ENCODE measurements around the gene HIF1AN.

Gene HIF1AN

DNA sequence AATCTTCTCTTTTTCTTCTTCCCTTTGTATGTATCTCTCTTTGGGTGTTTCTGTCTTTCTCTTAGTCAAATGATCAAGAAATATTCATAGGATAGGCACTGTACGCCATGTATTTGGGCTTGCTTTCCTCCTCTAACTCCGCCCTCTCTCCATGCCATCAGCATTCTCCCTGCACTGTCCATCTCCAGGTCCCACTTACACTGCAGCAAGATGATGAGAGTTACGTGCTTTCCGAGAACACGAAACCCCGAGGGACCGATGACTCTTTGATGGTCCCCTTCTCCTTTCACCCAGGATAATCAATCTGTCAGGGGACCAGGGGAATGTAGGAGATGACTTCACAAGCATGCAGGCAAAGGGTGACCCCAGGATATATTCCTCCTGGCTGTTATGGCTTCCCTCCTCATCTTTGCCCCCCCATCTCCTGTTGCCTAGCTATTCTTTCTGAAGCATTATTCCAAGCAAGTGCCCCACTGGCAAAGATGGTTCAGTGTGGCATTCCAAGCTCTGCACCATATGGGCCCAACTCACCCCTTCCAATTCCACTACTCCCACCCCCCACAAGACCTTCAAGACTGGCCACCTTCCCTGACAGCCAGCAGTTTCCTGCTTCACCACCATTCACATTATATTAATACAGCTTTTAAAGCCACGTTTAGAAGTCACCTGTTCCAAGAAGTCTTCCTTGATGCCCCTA is 40.0 kb downstream of the HIF1AN start:
- no peak overlapping the region for H3K4me3 ChIP-seq (ENCODE audit: low read depth, low read length)
- TF ChIP-seq, protein P1, sequence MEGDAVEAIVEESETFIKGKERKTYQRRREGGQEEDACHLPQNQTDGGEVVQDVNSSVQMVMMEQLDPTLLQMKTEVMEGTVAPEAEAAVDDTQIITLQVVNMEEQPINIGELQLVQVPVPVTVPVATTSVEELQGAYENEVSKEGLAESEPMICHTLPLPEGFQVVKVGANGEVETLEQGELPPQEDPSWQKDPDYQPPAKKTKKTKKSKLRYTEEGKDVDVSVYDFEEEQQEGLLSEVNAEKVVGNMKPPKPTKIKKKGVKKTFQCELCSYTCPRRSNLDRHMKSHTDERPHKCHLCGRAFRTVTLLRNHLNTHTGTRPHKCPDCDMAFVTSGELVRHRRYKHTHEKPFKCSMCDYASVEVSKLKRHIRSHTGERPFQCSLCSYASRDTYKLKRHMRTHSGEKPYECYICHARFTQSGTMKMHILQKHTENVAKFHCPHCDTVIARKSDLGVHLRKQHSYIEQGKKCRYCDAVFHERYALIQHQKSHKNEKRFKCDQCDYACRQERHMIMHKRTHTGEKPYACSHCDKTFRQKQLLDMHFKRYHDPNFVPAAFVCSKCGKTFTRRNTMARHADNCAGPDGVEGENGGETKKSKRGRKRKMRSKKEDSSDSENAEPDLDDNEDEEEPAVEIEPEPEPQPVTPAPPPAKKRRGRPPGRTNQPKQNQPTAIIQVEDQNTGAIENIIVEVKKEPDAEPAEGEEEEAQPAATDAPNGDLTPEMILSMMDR (IDR thresholded peaks at IDR 0.05; ENCODE audit: low read depth, low read length): no peak

DNA sequence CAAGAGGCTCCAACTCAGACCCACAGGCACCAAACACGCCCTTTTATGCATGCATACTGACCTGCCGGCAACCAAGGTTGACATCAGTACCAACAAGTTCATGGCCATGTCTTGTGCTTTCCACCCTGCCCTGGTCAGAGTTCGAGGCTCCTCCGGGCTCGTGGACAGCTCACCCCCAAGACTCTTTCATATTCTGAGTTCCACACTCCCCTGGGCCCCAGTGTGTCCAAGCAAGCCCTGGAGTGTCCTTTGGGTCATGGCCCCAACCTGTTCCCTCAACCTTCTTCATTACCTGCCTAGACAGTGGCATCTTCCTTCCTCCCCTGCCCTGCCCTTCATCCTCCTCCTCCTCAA is 40.5 kb downstream of the HIF1AN start:
- TF ChIP-seq, protein P1 (IDR thresholded peaks at IDR 0.05; ENCODE audit: low read depth, low read length): no peak
- no peak overlapping the region for H3K4me3 ChIP-seq (ENCODE audit: low read depth, low read length)

DNA sequence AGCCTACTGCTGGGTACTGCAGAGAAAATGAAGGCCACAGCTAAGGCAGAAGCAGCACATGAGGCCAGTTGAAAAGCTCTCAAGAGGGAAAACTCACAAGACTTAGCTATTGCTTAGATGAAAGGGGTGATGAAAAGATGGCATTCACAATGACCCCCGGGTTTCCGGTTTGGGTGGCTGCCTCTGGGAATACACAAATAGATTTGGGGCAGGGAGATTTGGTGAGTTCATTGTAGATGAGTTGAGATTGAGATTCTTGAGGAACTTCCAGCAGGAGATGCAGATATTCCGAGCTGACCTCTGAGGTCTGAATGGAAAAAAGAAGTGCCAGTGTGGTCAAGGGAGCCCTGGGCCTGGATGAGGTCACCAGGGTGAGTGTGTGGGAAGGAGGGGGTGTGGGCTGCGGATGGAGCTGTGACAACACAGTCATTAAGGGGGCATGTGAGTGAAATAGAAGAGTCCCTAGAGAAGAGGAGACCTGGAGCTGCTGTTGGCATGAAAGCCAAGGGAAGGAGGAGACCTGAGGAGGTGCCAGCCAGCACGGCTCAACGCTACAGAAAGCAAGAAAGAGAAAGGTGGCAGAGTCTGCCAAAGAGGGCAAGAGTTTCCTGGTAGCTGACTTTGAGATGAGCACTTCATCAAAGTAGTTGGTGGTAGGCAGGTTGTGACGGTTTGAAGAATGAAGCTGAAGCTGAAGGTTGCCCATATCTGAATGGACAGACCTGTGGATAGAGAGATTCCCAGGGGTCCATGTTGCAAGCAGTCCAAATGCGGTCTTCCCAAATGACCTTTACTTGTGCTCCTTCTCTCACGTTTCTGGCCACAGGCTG is 43.7 kb downstream of the HIF1AN start:
- TF ChIP-seq, protein P1 (IDR thresholded peaks at IDR 0.05; ENCODE audit: low read depth, low read length): no peak
- H3K4me3 ChIP-seq (ENCODE audit: low read depth, low read length): no peak overlapping the region

DNA sequence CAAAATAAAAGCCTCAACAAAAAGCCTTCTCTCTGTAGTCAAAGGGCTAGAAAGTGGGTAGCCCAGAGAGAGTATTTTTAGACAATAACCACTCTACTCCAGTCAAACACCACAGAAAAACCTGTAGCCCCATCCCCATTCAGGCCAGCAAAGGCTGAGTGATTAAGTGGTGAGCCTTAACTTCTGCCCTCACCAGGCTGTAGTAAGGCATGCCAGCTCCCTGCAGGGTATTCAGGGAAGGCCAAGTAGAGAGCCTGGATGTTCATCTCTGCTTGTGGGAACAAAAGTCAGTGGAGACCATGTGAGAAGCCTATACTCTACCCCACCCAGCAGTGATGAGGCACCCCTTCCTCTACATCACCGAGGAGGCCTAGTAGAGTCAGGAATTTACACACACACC is 51.2 kb downstream of the HIF1AN start:
- no peak overlapping the region for H3K4me3 ChIP-seq (ENCODE audit: low read depth, low read length)

DNA sequence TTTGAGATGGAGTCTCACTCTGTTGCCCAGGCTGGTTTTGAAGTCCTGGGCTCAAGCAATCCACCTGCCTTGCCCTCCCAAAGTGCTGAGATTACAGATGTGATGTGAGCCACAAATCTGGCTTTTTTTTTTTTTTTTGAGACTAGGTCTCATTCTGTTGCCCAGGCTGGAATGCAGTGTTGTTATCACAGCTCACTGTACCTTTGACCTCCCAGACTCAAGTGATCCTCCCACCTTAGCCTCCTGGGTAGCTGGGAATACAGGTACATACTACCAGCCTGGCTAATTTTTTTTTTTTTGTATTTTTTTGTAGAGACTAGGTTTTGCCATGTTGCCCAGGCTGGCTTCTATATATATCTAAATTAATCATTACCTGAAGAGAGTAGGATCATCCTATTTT is 62.4 kb downstream of the HIF1AN start:
- no peak overlapping the region for H3K4me3 ChIP-seq (ENCODE audit: low read depth, low read length)
- TF ChIP-seq, protein P1 (IDR thresholded peaks at IDR 0.05; ENCODE audit: low read depth, low read length): no peak

More for the DNA sequence above, 51.2 kb downstream of the HIF1AN start:
- TF ChIP-seq, protein P1 (IDR thresholded peaks at IDR 0.05; ENCODE audit: low read depth, low read length): no peak

DNA sequence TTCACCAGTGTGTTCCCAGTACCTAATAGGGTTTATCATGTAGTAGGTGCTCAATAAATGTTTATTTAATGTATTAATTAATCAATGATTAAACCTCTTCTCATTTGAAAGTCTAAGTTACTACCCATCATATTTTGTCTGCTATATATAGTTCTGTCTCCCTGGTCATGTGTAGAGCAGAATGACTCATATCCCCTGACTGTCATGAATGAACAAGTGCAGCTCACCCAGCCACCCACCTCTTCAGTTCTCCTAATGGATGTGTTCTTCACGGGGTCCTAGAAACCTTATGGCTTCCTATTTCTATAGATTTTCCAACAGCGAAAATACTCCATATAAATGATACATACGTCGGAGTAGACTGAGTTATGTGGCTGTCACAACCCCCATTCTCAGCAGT is 64.5 kb downstream of the HIF1AN start:
- TF ChIP-seq, protein P1 (IDR thresholded peaks at IDR 0.05; ENCODE audit: low read depth, low read length): no peak
- H3K4me3 ChIP-seq (ENCODE audit: low read depth, low read length): no peak overlapping the region

DNA sequence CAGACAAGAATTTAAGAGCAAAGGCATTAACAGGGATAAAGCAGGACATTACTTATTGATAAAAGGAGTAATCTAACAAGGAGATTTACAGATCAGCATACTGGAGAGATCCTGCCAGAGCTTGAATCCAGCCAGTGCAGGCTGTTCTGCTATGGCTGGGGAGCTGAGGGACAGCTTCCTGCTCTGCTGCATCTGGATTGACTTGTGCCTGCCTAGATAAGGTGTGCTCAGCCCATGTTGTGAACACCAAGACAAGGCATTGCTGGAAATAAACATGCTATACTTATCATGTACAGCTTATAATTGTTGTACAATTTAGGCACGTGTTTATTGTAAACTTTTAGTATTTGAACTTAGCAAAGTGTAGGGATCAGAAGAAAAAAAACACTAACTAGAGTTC is 71.7 kb downstream of the HIF1AN start:
- no peak overlapping the region for H3K4me3 ChIP-seq (ENCODE audit: low read depth, low read length)
- TF ChIP-seq, protein P1 (IDR thresholded peaks at IDR 0.05; ENCODE audit: low read depth, low read length): no peak
